HG03575 (cell line): Measurements from ENCODE around the gene TMPRSS5.

Source experiments
- ATAC-seq: cut with Tn5 transposase; IDR thresholded peaks from one replicate; pipeline ENCODE4 v1.9.1; 2021; ENCODE audit not compliant: unreplicated experiment, insufficient number of reproducible peaks, low FRiP score; ENCODE audit errors: extremely low read depth

Gene TMPRSS5

GRCh38 chr11:113701491-113701890 lies 4.6 kb downstream of the TMPRSS5 start:
- no peak for ATAC-seq

GRCh38 chr11:113698515-113698914 lies 7.6 kb downstream of the TMPRSS5 start:
- no peak for ATAC-seq

DNA sequence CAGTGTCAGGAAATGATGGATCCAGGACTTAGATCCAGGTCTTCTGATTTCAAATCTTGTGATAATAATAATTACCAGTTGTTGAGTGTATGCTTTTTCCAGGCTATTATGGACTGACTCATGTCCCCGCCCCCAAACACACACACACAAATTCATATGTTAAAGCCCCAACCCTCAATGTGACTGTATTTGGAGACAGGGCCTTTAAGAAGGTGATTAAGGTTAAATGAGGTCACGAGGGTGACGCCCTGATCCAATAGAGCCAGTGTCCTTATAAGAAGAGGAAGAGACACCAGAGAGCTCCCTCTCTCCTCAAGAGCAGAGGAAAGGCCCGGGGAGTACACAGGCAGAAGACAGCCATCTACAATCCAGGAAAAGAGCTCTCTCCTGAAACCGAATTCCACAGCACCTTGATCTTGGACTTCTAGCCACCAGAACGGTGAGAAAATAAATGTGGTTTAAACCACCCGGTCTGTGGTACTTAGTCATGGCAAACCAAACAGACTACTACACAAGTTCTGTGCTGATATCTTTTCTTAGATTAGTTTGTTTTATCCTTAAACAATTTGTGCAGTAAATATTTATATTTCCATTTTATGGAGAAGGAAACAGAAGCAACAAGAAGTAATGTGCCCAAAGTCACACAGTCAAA lies 8.2 kb downstream of the TMPRSS5 start:
- no peak for ATAC-seq

GRCh38 chr11:113697111-113697510 lies 9.0 kb downstream of the TMPRSS5 start:
- no peak for ATAC-seq

- no peak for ATAC-seq
Observed at GRCh38 chr11:113695207-113695606, 10.9 kb downstream of the TMPRSS5 start.

- no peak for ATAC-seq
Observed at GRCh38 chr11:113694390-113694789, 11.7 kb downstream of the TMPRSS5 start.

- ATAC-seq = no peak
Observed at GRCh38 chr11:113693030-113693429, 13.1 kb downstream of the TMPRSS5 start.

GRCh38 chr11:113690619-113691569 lies 15.2 kb downstream of the TMPRSS5 start:
- ATAC-seq = no peak

DNA sequence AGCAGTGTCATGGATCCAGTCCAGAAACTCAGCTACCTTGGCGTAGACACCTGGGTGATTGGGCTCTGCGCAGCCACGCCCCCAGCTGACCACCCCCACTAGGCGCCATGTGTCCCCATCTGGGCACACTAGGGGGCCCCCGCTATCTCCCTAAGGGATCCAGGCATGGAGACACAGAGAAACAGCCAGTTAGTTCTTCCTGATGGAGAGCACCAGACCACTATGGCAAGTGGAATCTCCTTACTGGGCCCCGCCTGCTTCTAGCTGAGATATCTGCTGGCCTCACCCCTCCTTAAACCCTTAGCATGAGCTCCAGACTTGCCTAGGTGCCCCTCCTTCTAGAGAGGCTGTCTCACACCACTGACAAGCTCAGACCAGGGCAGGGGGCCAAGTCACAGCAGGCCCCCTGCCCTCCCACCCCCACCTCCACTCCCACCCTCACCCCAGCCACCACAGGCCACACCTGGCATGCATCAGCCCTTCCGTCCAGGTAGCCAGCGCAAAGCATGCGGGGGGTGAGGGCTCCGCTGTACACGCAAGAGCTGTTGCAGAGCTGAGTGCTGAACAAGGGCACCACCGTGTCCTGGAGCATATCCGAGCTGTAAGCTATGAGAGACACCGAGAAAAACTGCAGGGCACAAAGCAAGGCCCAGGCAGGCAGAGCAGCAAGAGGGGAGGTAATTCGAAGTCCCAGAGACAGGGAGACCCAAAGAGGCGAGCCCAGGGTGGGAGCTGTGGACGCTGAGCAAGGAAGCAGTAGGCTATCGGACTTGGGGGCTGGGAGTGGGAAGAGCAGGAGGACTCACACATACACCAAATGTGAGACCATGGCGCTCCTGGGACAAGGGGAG lies 16.1 kb downstream of the TMPRSS5 start:
- no peak for ATAC-seq

GRCh38 chr11:113685654-113686359 lies 20.3 kb downstream of the TMPRSS5 start:
- ATAC-seq = no peak

- no peak for ATAC-seq
Observed at GRCh38 chr11:113684496-113684895, 21.6 kb downstream of the TMPRSS5 start.

DNA sequence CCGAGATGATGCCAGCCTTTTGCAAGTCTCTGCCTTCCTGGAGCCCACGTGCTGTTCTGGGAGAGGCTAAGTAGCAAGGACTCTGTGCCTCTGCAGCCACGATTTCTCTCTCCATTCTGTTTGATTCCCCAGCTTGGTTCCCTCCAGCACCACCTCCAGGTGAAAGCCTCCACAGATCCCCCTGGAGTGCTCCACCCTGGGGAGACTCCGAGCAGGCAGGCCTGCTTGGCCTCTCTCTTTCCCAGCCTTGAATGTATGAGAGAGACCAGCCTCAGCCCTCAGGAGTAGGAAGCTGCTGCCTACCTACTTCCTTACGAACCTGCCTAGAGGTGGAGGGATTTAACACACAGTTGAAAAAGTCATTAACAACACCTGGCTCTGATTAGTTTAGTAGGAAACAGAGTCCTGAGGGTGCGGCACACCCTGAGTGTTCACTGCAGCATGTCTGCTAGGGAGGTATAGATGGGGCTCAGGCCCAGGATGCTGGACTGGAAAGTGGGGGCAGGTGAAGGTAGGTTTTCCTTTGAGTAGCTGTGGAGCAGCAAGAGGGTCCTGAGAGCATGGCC lies 22.5 kb downstream of the TMPRSS5 start:
- ATAC-seq = no peak

DNA sequence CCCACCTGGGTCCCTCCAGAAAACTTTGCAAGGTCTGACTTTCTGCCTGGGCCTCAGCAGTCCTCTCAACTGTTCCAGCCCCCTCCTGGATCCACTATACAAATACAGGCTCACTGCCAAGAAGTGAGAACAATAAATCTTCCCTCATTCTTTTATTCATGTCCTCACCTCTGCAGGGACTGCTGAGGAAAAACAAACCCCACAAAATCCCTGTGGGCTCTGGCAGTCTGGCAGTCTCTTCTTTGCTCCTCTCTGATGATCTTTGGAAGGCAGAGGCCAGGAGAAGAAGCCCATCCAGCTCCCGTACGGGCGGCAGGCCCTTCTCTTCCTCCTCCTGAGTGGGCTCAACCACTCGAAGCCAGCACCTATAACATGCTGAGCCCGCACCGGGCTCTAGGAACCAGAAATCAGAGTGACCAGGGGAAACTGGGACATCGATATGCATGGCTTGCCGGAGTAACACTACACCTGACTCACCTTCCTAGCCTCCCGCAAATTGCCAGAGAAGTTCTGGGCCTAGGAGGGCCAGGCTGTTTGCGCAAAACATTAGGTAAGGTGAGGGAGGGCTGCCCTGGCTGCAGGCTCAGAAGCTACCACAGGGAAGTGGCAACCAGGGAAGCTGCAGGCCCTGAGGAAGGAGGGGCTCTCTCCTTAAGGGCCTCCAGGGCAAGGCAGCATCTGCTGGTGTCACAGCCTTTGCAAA lies 24.2 kb downstream of the TMPRSS5 start:
- ATAC-seq = no peak

DNA sequence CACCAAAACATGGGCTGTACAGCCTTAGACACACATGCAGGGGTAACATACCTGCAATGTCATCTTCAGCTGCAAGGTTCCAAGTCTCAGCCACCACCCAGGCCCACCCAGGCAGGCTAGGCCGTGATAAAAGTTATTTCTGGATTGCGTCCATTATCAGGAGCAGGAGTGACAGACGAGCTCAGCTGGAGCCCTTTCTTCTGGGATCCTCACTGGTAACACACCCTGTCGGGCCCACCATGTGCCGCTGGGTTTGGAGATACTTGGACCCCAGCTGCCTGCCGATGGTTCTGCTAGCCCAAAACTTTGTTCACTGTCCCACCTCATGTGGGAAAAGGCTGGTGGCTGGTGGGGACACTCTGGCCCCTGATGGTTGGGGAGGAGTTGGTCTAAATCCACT lies 24.8 kb downstream of the TMPRSS5 start:
- ATAC-seq = no peak

DNA sequence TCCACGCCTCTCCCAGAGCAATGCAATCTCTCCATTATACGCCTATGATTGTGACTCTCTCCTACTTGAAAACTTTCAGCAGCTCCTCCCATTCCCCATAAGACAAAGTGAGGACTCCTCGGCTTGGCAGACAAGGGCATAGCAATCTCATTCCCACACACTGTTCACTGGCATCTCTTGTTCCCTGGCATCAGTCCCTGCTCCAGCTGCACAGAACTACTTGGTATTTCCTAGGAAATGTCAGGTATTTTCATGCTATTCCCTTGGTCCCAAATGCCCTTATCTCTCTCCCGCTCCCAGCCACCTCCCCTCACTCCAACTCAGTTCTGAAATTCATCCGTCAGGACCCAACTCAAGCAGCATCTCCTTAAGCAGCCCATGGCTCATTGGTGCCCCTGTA lies 28.4 kb downstream of the TMPRSS5 start:
- ATAC-seq = no peak

DNA sequence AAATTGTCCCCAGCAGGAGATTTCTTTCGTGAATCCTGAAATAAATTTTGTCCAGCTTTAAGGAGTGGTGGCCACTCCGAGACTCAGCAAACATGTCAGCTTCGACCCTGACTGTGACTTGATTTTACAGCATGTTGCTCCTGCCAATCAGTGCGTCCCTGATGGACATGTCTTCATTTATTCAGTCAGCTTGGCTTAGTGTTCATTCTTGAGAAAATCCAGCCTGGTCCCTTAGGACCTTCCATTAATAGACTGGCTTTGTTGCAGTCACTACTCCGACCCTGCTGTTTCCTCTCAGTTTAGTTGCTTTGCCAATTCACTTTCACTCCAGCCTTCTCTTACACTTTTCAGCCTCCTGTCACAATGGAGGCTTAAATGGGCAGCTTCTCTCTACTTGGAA lies 30.5 kb downstream of the TMPRSS5 start:
- no peak for ATAC-seq

GRCh38 chr11:113675003-113675561 lies 31.0 kb downstream of the TMPRSS5 start:
- peak; percentile 76 for ATAC-seq

DNA sequence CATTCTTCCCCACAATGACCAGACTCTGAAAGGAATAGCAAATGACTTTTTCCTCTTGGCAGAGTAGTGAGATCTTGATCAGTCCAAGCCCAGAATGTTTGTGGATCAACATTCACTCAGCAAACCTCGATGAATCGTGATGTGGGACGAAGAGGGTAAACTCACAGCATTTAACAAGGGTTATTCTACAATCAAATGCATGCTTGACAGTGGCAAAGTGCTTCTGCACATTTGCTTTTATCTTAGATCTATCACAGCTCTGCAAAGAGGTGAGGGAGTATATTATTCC lies 31.8 kb downstream of the TMPRSS5 start:
- no peak for ATAC-seq
